ENCODE results near the gene ANXA6.
"Not testable (repeated sequence)": the region's sequence is repeated elsewhere in the genome, so short reads cannot be mapped to it uniquely, and the experiment has no call there.

ANXA6 gene

DNA sequence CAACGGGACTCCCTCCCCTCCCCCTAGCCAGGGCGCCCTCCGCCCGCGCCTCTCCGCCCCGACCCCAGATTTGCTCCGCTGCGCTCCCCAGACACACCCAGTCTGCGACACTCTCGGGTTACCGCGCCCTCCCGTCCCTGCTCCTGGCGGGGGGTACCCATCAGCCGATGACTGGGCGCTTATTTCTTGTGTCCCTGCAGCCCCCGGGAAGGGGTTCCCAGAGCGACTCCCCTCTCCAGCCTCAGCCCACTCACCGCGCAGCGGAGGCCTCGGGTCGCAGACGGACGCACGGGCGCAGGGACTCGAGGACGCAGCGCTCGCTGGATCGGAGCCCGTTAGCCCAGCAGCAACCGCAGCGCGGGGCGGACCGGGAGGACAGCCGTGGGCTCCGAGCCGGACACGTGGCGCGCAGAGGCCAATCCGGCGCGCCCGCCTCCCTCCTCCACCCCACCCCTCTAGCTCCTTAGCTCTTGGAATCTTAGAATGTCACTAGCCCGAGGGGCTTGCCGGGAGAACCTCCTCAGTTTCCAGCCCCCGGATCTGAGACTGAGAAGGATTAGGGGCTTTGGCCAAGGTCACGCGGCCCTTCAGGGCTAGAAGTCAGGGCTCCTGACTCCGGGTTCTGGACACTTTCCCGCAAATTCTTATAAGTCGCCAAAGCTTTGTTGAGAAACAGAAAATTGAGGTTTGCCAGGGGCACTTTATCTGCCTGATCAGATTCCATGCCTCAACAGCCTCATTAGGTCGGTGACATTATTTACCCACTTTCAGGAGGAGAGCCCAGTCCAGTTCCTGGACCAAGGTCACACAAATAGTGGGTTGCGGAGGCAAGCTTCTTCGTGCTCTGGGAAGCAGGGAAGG is at the start of gene ANXA6:
Gene ANXA6, minus strand, starts transcription at position 354 of the 861 bp plus-strand sequence. CDS start 9,878 bp downstream, outside the sequence.
- DNase-seq (ENCODE audit: low read depth in 2 of 2): peak; percentile 43 to 62

DNA sequence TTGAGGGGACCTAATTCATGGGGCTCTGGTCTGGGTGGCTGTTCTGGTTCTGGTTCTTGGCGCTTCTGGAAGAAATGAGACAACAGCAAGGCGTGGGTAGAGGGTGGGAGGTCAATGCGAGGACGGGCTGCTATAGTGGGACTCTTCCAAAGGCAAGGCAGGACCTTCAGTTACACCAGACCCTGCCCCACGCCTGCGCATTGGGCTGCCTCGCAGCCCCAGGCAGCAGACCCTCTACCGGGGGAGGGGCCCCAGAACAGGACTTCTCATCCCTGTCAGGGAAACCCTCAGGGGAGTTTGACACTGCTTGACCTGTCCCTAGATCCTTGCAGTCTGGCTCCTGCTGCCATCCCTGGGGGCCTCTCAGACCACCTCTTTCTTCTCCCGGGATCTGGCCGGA is 47.8 kb upstream of the ANXA6 start:
- DNase-seq (ENCODE audit: low read depth in 2 of 2): no peak

GRCh38 chr5:151204051-151204450 is 46.5 kb upstream of the ANXA6 start:
- no peak for DNase-seq (ENCODE audit: low read depth in 2 of 2)

DNA sequence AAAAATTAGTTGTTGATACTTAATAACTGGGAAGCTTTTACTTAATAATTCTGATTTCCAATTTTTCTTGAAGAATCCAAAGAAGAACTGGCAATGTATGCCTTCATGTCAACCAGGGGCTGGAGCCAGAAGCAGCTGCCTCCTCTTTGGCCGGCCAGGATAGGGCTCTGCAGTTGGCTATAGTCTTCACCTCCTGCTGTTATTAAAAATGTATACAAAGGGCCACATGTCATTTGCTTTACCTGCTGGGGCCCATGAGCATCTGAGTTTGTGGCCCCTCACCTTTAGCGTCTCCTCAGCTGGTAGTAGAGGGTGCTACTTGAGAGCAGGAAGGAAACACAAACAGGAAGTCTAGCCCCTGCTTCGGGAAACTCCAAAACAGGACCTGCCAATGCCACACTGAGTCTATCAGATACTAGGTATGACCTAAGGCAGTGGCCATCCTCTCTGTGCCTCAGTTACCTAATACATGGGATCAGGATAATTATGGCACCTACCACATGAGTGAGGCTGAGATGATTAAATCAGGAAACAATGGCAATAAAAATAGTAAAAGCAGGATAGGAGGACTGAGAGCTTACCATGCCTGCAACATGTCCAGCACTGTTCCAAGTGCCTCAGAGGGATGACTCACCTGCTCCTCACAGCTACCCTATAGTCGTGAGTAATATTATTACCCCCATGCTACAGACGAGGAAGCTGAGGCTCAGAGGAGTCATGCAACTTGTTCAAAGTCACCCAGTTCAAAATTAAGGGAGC is 45.0 kb upstream of the ANXA6 start:
- DNase-seq (ENCODE audit: low read depth in 2 of 2): no peak

- no peak for DNase-seq (ENCODE audit: low read depth in 2 of 2)
Observed at GRCh38 chr5:151200913-151201595, 43.5 kb upstream of the ANXA6 start.

GRCh38 chr5:151199581-151200185 is 42.1 kb upstream of the ANXA6 start:
- no peak for DNase-seq (ENCODE audit: low read depth in 2 of 2)

- no peak for DNase-seq (ENCODE audit: low read depth in 2 of 2)
Observed at GRCh38 chr5:151198861-151199260, 41.3 kb upstream of the ANXA6 start.

- not testable (repeated sequence) for DNase-seq (ENCODE audit: low read depth in 2 of 2)
Observed at GRCh38 chr5:151197291-151197600, 39.7 kb upstream of the ANXA6 start.

- no peak for DNase-seq (ENCODE audit: low read depth in 2 of 2)
Observed at GRCh38 chr5:151196556-151197290, 39.1 kb upstream of the ANXA6 start.

GRCh38 chr5:151195622-151196021 is 38.0 kb upstream of the ANXA6 start:
- DNase-seq (ENCODE audit: low read depth in 2 of 2): no peak

- DNase-seq (ENCODE audit: low read depth in 2 of 2): no peak
Observed at GRCh38 chr5:151192626-151193025, 35.0 kb upstream of the ANXA6 start.

DNA sequence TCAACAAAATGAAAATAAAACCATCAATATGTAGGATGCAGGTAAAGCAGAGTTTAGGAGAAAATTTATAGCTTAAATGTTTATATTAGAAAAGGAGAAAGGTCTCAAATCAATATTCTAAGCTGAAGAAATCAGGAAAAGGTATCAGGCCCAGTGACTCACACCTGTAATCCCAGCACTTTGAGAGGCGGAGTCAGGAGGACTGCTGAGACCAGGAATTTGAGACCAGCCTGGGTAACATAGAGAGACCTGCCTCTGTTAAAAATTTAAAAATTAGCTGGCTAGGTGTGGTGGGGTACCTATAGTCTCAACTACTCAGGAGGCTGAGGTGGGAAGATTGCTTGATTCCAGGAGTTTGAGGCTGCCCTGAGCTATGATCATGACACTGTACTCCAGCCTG is 34.1 kb upstream of the ANXA6 start:
- no peak for DNase-seq (ENCODE audit: low read depth in 2 of 2)

GRCh38 chr5:151189151-151189550 is 31.6 kb upstream of the ANXA6 start:
- no peak for DNase-seq (ENCODE audit: low read depth in 2 of 2)

- DNase-seq (ENCODE audit: low read depth in 2 of 2): no peak
Observed at GRCh38 chr5:151186538-151186937, 29.0 kb upstream of the ANXA6 start.

DNA sequence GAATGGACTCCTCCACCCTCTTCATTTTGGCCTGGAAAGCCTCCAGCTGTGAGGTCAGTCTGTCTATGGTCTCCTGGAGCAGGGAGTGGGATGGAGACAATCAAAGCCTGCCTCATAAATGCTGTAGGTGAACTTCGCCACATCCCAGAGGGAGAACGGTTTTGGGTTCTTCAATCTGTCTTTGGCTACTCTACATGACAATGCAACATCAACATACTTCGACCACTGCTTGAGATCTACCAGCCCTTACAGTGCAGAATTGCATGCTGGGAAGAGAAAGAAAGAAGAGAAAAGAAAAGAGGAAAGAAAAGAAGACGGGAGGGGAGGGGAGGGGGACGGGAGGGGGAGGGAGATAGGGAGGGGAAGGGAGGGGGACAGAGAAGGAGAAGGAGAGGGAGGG is 28.5 kb upstream of the ANXA6 start:
- no peak for DNase-seq (ENCODE audit: low read depth in 2 of 2)

GRCh38 chr5:151184316-151185042 is 26.9 kb upstream of the ANXA6 start:
- DNase-seq (ENCODE audit: low read depth in 2 of 2): no peak

GRCh38 chr5:151183456-151184245 is 26.1 kb upstream of the ANXA6 start:
- no peak for DNase-seq (ENCODE audit: low read depth in 2 of 2)

- DNase-seq (ENCODE audit: low read depth in 2 of 2): no peak
Observed at GRCh38 chr5:151182976-151183375, 25.4 kb upstream of the ANXA6 start.

- DNase-seq (ENCODE audit: low read depth in 2 of 2): no peak
Observed at GRCh38 chr5:151182524-151182900, 24.9 kb upstream of the ANXA6 start.
